HL-60 (cell line): ENCODE results near the gene INTS4.
"Not testable (repeated sequence)": the region's sequence is repeated elsewhere in the genome, so short reads cannot be mapped to it uniquely, and the experiment has no call there.

Source experiments
- DNase-seq, 2 experiments: peaks; one replicate each; pipeline ENCODE4 v3.0.0-alpha.2; 2010 to 2020; ENCODE audit warnings: low read depth in 1 of 2, low spot score in 1 of 2
- H3K27ac ChIP-seq: fragments of 250-450 bp; sonication (Bioruptor Pico); replicated peaks from 2 replicates; pipeline ENCODE4 v1.5.1; 2020; ENCODE audit warnings: mild to moderate bottlenecking, moderate library complexity
- H3K27me3 ChIP-seq: fragments of 250-450 bp; sonication (Bioruptor Pico); 2 replicates; pipeline ENCODE4 v1.5.1; 2021; ENCODE audit warnings: mild to moderate bottlenecking, moderate library complexity; ENCODE audit not compliant: insufficient read depth, poor library complexity, severe bottlenecking
- H3K4me3 ChIP-seq: replicated peaks from 2 replicates; pipeline ENCODE4 v1.5.1; 2011; ENCODE audit warnings: mild to moderate bottlenecking, control low read depth, low read length; ENCODE audit not compliant: insufficient read depth
- GABPA ChIP-seq: IDR thresholded peaks from 2 replicates; pipeline ENCODE4 v1.6.1; 2012; ENCODE audit warnings: low read depth
- POLR2AphosphoS5 ChIP-seq: IDR thresholded peaks from 2 replicates; pipeline ENCODE4 v1.6.1; 2012; ENCODE audit warnings: low read depth
- SPI1 ChIP-seq: IDR thresholded peaks from 2 replicates; pipeline ENCODE4 v1.6.1; 2012; ENCODE audit warnings: low read depth, mild to moderate bottlenecking, borderline replicate concordance
- TF ChIP-seq, protein P1 (sequence below): IDR thresholded peaks from one replicate; pipeline ENCODE4 v1.5.1; 2011; ENCODE audit warnings: low read length, control low read depth, inconsistent platforms; ENCODE audit not compliant: insufficient read depth
- TF ChIP-seq, protein P2 (sequence below): IDR thresholded peaks from 2 replicates; pipeline ENCODE4 v1.6.1; 2012; ENCODE audit warnings: low read depth; ENCODE audit not compliant: insufficient replicate concordance

The INTS4 gene

DNA sequence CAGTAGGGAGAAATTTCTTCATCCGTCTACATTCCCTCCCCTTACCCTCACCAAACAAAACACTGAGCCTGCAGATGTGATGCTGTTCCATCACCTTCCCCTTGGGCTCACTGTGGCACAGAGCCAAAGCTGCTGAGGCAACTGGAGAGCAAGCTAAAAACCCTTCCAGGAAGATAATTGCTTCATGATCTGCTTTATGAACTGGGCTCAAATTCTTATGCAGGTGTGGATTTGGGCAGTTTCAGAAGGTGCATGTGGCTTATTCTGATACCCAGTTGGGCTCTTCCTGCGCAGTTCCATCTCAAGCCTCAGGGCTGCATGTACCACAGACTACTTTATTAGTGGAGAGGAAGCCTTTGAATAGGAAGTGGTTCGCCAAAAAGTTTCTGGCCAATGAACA, 115.2 kb downstream of the INTS4 start:
- no peaks in the 10 kb centered on the region for H3K27me3 ChIP-seq
- TF ChIP-seq, protein P1, sequence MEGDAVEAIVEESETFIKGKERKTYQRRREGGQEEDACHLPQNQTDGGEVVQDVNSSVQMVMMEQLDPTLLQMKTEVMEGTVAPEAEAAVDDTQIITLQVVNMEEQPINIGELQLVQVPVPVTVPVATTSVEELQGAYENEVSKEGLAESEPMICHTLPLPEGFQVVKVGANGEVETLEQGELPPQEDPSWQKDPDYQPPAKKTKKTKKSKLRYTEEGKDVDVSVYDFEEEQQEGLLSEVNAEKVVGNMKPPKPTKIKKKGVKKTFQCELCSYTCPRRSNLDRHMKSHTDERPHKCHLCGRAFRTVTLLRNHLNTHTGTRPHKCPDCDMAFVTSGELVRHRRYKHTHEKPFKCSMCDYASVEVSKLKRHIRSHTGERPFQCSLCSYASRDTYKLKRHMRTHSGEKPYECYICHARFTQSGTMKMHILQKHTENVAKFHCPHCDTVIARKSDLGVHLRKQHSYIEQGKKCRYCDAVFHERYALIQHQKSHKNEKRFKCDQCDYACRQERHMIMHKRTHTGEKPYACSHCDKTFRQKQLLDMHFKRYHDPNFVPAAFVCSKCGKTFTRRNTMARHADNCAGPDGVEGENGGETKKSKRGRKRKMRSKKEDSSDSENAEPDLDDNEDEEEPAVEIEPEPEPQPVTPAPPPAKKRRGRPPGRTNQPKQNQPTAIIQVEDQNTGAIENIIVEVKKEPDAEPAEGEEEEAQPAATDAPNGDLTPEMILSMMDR = no peak
- TF ChIP-seq SPI1 (no peak; the same call in 1 of the 2 replicates), GABPA (no peak), POLR2AphosphoS5 (no peak)
- TF ChIP-seq, protein P2, sequence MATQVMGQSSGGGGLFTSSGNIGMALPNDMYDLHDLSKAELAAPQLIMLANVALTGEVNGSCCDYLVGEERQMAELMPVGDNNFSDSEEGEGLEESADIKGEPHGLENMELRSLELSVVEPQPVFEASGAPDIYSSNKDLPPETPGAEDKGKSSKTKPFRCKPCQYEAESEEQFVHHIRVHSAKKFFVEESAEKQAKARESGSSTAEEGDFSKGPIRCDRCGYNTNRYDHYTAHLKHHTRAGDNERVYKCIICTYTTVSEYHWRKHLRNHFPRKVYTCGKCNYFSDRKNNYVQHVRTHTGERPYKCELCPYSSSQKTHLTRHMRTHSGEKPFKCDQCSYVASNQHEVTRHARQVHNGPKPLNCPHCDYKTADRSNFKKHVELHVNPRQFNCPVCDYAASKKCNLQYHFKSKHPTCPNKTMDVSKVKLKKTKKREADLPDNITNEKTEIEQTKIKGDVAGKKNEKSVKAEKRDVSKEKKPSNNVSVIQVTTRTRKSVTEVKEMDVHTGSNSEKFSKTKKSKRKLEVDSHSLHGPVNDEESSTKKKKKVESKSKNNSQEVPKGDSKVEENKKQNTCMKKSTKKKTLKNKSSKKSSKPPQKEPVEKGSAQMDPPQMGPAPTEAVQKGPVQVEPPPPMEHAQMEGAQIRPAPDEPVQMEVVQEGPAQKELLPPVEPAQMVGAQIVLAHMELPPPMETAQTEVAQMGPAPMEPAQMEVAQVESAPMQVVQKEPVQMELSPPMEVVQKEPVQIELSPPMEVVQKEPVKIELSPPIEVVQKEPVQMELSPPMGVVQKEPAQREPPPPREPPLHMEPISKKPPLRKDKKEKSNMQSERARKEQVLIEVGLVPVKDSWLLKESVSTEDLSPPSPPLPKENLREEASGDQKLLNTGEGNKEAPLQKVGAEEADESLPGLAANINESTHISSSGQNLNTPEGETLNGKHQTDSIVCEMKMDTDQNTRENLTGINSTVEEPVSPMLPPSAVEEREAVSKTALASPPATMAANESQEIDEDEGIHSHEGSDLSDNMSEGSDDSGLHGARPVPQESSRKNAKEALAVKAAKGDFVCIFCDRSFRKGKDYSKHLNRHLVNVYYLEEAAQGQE = no peak
- DNase-seq = peak in 1 of 2 experiments; percentile 7
- H3K27ac ChIP-seq = no peak overlapping the region
- H3K4me3 ChIP-seq = no peak overlapping the region

DNA sequence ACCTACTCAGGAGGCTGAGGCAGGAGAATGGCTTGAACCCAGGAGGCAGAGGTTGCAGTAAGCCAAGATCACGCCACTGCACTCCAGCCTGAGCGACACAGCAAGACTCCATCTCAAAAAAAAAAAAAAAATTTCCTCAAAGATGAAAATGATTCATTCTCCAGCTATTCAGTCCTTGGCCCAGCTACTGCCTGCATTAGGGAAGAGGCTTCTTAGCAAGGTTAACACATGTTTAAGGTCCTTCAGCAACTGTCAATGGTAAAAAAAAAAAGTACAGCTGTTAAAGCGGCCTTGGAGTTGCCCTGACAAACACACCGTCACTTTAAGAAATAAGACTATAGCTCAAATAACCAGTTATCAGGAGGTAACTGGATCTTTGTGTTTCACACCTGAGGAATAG, 116.2 kb downstream of the INTS4 start:
- not testable (repeated sequence) for H3K27ac ChIP-seq, H3K4me3 ChIP-seq, DNase-seq, H3K27me3 ChIP-seq

DNA sequence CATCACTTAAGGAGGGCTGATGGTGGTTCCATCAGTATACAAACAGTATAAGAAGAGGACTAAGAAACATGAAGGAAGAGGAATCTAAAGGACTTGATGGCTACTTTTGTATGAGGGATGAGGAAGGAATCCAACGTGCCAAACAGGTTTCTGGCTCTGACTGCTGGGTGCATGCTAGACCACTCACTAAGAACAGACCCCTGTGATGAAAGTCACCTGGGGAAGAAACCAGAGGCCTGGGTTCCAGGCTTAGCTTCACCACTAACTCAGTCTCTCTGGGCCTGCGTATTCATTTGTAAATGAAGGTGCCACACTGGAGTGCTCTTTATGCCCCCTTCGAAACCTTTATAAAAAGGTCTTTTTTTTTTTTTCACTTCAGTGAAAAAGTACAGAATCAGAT, 118.4 kb downstream of the INTS4 start:
- Histone ChIP-seq H3K27me3 (no peaks in the 10 kb centered on the region), H3K4me3 (no peak overlapping the region), H3K27ac (no peak overlapping the region)
- TF ChIP-seq, protein P1 = no peak
- no peak for TF ChIP-seq SPI1
- TF ChIP-seq GABPA = no peak
- no peak for TF ChIP-seq POLR2AphosphoS5
- TF ChIP-seq, protein P2 = no peak
- DNase-seq = no peak

DNA sequence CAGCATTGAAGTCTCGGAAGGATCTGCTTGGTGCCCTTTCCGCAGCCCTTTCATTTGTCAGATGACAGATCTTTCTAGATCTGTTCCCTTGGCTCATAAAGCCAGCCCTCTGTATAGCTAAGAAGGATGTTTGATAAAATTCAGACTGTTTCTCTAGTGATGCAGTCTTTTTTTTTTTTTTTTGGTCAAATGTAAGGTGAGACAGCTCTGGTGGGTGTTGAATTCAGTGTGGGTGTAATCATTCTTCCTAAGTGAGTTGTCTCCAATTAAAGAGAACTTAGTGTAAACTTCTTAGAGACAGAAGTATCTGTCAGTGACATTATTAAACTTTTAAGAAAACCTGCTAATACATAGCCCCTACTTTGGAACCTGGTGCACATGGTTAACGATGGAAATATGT, 120.3 kb downstream of the INTS4 start:
- H3K27ac ChIP-seq = no peak overlapping the region
- TF ChIP-seq SPI1 = no peak
- TF ChIP-seq, protein P1 = no peak
- TF ChIP-seq, protein P2 = no peak
- no peak for TF ChIP-seq POLR2AphosphoS5
- no peak for TF ChIP-seq GABPA
- H3K27me3 ChIP-seq = no peaks in the 10 kb centered on the region
- no peak for DNase-seq
- H3K4me3 ChIP-seq = no peak overlapping the region
